GM18907 (cell line): ENCODE measurements around the gene EBLN2.

Experiments used
- ATAC-seq: cut with Tn5 transposase; IDR thresholded peaks from one replicate; pipeline ENCODE4 v1.9.1; 2021; ENCODE audit warnings: mild to moderate bottlenecking, moderate library complexity; ENCODE audit not compliant: unreplicated experiment

The EBLN2 gene

GRCh38 chr3:73061416-73061815 is at the start of gene EBLN2:
EBLN2 (plus strand) TSS chr3:73061659; CDS start chr3:73062082, 423 bp downstream.
- ATAC-seq, result no peak

GRCh38 chr3:73018298-73018697 is 43.2 kb upstream of the EBLN2 start:
- no peak for ATAC-seq

- no peak for ATAC-seq
Measured at GRCh38 chr3:73018790-73019441, 42.5 kb upstream of the EBLN2 start.

GRCh38 chr3:73021301-73021835 is 40.1 kb upstream of the EBLN2 start:
- no peak for ATAC-seq

GRCh38 chr3:73024836-73025235 is 36.6 kb upstream of the EBLN2 start:
- ATAC-seq, result no peak

- no peak for ATAC-seq
Measured at GRCh38 chr3:73026111-73026759, 35.2 kb upstream of the EBLN2 start.

GRCh38 chr3:73026760-73027113 is 34.7 kb upstream of the EBLN2 start:
- ATAC-seq, result no peak

- no peak for ATAC-seq
Measured at GRCh38 chr3:73028803-73029202, 32.7 kb upstream of the EBLN2 start.

- ATAC-seq, result no peak
Measured at GRCh38 chr3:73029321-73029796, 32.1 kb upstream of the EBLN2 start.

- no peak for ATAC-seq
Measured at GRCh38 chr3:73030073-73030597, 31.3 kb upstream of the EBLN2 start.

- ATAC-seq, result no peak
Measured at GRCh38 chr3:73031573-73032103, 29.8 kb upstream of the EBLN2 start.

GRCh38 chr3:73036694-73037591 is 24.5 kb upstream of the EBLN2 start:
- no peak for ATAC-seq

GRCh38 chr3:73041537-73041936 is 19.9 kb upstream of the EBLN2 start:
- no peak for ATAC-seq

GRCh38 chr3:73043414-73043813 is 18.0 kb upstream of the EBLN2 start:
- no peak for ATAC-seq

- no peak for ATAC-seq
Measured at GRCh38 chr3:73045391-73045790, 16.1 kb upstream of the EBLN2 start.

GRCh38 chr3:73046195-73046594 is 15.3 kb upstream of the EBLN2 start:
- no peak for ATAC-seq

- no peak for ATAC-seq
Measured at GRCh38 chr3:73049319-73049718, 12.1 kb upstream of the EBLN2 start.

GRCh38 chr3:73052857-73053256 is 8.6 kb upstream of the EBLN2 start:
- ATAC-seq, result no peak

- no peak for ATAC-seq
Measured at GRCh38 chr3:73055583-73055982, 5.9 kb upstream of the EBLN2 start.

GRCh38 chr3:73056014-73056844 is 5.2 kb upstream of the EBLN2 start:
- no peak for ATAC-seq
